ENCODE data around the gene ADARB1.

The ADARB1 gene

GRCh38 chr21:45263534-45263933 is 189.2 kb downstream of the ADARB1 start:
- DNase-seq (ENCODE audit: low spot score): no peak

DNA sequence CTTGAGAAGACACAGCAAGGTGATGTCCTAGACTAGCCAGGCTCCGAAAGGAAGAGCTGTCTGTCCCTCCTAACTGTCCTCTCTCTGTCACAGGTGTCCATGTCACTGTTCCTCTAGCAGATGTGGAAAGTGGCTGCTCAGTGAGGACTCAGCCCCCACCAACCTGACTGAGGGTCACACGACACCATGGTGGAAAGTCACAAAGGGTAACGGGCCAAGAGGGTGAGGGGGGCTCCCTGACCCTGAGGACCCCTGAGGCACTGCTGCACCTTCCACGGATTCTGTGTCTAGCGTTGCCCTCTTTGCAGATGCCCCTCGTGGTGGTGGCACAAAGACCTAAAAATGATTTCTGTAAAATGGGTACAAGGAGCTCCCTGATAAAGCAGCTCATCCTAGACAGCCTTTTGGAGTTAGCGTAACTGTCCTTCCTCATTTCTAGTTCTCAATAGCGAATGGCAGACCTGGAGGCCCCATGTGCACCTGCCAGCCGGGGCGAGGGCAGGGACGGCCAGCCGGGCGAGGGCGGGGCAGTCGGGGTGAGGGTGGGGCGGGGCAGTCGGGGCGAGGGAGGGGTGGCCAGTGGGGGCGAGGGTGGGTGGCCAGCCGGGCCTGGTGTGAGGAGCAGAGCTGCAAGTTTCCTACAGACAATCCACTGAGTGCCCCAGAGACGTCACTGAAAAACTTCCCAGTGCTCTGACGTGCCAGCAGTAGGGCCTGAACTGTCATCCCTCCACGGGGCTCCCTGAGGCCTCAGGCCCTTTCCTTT is 189.9 kb downstream of the ADARB1 start:
- no peak for DNase-seq (ENCODE audit: low spot score)

DNA sequence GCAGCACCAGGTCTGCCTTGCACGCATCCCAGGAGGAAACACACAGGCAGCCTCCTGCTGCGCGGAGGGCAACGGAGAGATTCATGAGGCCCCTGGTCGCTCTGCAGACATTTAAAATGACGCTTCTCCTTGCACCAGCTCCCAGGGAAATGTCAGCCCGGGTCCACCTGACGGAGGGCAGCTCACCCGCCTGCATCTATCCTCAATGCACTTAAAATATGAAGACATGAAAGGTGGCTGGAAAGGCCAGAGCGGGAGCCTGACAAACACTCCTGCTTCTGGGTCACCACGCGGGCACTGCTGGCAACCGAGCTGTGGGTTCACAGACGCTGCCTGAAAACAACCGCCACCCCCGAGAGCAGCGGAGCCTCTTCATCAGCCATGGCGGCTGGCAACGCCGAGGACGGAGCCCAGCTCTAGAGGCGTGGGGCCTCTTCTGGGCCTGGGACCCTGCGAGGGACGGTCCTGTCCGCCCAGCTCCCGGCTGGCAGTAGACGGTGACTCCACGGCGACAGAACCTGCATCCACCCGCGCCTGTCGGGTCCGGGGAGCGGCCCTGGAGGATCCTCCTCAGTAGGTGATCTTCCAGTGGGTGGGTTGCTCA is 190.6 kb downstream of the ADARB1 start:
- no peak for DNase-seq (ENCODE audit: low spot score)

DNA sequence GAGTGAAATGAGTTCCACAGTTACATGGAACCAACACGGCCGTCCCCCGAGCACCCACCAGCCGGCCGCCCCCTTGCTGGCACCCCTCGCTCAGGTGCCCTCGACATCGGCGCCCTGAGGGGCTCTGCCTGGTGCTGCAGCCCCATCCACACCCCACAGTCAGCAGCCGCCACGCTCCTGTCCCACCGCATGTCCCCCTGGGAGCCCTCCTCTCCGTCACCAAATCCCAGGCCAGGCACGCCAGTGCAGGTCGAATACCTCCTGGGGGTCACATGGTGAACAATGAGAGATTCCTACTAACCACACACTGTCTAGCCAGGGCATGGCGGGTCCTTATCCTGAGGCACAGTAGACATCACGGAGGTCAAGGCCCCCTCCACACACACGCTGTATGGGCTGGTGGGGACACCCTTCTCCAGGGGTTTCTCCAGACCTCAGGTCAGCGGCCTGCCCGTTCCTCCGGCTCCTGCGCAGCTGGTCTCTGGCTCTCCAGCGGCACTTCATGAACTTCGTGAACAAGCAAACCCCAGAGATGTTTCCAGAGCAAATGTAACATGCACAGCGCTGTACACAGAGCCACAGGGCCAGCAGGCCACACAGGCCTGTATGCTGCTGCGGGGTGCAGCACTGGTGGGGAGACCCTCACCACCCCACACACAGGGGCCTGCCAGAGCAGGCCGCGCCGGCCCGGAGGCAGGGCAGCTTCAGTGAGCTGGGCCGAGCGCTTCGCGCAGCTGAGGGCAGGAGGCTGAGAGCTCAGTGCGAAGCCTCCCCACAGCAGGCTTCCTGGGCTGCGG is 191.5 kb downstream of the ADARB1 start:
- no peak for DNase-seq (ENCODE audit: low spot score)

GRCh38 chr21:45266518-45267389 is 192.4 kb downstream of the ADARB1 start:
- DNase-seq (ENCODE audit: low spot score): no peak

DNA sequence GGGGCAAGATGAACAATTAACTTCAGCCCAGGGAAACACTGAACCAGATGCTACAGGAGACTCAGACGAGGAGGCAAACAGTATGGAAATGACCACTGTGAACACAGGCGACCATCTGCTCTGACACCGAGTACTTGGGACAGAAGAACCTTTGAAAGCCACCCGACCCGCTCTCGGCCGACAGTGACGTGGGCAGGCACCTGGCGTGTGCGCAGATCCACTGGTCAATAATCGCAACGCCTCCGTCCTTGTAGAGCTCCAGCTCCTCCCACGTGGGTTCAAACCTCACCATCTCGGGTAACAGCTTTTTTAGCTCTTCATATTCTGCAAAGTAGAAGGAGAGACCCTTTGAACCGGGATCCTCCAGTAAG is 193.0 kb downstream of the ADARB1 start:
- no peak for DNase-seq (ENCODE audit: low spot score)

DNA sequence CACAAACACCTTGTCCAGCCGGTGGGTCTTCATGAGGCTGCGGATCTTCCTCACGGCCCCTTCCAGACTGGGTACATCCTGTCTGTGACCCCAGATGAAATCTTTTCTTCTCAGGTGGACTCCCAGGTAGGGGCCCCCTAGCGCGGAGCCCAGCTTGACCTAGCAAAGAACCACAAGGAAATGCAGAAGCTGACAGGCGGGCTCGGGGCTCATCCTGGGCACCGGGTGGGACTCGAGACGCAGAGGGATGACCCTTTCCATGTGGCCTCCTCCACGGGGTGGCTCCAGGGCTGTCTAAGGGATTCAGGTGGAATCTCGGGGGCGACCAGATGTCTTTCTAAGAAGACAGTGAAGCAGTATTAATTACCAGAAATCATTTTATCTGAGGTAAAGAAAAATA is 195.5 kb downstream of the ADARB1 start:
- no peak for DNase-seq (ENCODE audit: low spot score)

DNA sequence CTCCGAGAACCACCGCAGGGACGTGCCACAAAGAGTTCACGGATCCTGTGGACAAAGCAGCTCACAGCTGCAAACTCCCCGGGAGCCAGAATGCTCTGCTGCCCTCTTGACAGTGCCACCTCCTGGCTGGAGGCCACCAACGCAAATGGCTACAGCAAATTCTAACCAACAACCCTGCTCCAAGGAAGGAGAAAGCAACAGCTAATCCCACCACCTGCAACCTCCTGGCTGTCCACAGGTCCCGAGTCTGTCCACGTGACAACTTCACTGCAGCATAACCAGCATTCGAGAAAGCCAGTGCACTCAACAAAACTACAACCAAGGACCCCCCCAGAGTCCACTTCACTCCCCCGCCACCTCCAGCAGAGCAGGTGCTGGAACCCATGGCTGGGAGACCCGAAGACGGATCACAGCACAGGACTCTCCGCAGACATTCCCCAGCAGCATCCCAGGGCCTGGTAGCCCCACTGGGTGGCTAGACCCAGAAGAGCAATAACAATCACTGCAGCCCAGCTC is 196.0 kb downstream of the ADARB1 start:
- no peak for DNase-seq (ENCODE audit: low spot score)

Data from SK-N-DZ (cell line).